Right kidney (tissue), 9 donors: Measurements from ENCODE around the gene IL1RN.
"Not testable (repeated sequence)": the region's sequence is repeated elsewhere in the genome, so short reads cannot be mapped to it uniquely, and the experiment has no call there.

Experiments used
- DNase-seq: peaks from one replicate; pipeline ENCODE4 v3.0.0-alpha.2; 2016
- long read RNA-seq, 8 donors: transcript quantifications; one replicate each; lab custom pipeline, GENCODE V29; 2026

IL1RN gene, protein sequence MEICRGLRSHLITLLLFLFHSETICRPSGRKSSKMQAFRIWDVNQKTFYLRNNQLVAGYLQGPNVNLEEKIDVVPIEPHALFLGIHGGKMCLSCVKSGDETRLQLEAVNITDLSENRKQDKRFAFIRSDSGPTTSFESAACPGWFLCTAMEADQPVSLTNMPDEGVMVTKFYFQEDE
- long read RNA-seq, donor 1, partial matches to known transcripts: 0 of 1 reads
- long read RNA-seq, donor 1, other reads (novel, unspliced or antisense): 0 of 1 reads
- long read RNA-seq, donor 2: 0 reads
- long read RNA-seq, donor 3, partial matches to known transcripts: 0 of 3 reads
- long read RNA-seq, donor 3, other reads (novel, unspliced or antisense): 0 of 3 reads
- long read RNA-seq, donor 4, partial matches to known transcripts: 0 of 2 reads
- long read RNA-seq, donor 4, other reads (novel, unspliced or antisense): 0 of 2 reads
- long read RNA-seq, donor 5: 0 reads
- long read RNA-seq, donor 6, transcript IL1RN-202 (5 exons, 1,747 nt): major isoform, 6 of 7 reads
- long read RNA-seq, donor 6, partial matches to known transcripts: 0 of 7 reads
- long read RNA-seq, donor 6, other reads (novel, unspliced or antisense): 0 of 7 reads
- long read RNA-seq, donor 7, partial matches to known transcripts: 0 of 2 reads
- long read RNA-seq, donor 7, other reads (novel, unspliced or antisense): 0 of 2 reads
- long read RNA-seq, donor 8: 0 reads

- no peak for DNase-seq
Observed at GRCh38 chr2:113126845-113127645, at the start of gene IL1RN. Gene IL1RN, plus strand, starts transcription at chr2:113127598. Its CDS starts 27 bp downstream, at chr2:113127625.

DNA sequence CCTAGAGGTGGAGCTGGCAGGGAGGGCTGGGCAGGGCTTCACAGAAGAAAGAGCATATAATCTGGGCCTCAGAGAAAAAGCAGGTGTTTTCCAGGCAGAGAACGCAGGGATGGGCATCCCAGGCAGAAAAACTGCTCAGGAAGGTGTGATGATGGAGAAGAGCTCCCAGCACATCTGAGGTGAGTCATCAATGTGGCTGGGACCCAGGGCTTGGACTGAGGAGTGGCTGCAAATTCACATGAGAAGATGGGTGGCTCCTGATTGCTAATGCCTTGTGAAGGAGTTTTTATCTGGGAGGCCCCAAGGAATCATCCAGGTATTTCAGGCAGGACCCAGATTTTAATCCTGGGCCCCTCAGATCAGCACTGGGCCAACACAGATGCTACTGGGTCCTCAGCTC is 49.5 kb upstream of the IL1RN start:
- DNase-seq: no peak

GRCh38 chr2:113078350-113078839 is 49.0 kb upstream of the IL1RN start:
- no peak for DNase-seq

GRCh38 chr2:113079131-113079530 is 48.3 kb upstream of the IL1RN start:
- no peak for DNase-seq

- DNase-seq: no peak
Observed at GRCh38 chr2:113080134-113080533, 47.3 kb upstream of the IL1RN start.

- no peak for DNase-seq
Observed at GRCh38 chr2:113081488-113082210, 45.7 kb upstream of the IL1RN start.

DNA sequence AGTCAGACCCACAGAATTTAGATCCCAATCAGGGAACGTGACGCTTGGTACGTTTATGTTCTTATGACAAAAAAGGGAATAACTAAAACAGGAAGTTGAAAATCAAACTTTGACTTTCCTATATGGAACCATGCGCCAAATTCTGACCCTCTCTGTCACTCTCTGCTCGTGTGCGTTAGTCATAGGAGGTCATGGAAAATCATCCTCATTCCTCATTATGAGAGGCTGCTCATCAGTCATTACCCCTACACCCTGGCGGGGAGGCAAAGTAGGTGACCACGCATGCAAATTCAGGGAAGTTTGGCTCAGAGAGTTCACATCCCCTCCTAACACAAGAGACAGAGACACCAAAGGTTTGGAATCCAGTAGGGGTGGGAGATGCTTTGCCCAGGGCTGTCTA is 44.1 kb upstream of the IL1RN start:
- no peak for DNase-seq

- no peak for DNase-seq
Observed at GRCh38 chr2:113084249-113085000, 43.0 kb upstream of the IL1RN start.

DNA sequence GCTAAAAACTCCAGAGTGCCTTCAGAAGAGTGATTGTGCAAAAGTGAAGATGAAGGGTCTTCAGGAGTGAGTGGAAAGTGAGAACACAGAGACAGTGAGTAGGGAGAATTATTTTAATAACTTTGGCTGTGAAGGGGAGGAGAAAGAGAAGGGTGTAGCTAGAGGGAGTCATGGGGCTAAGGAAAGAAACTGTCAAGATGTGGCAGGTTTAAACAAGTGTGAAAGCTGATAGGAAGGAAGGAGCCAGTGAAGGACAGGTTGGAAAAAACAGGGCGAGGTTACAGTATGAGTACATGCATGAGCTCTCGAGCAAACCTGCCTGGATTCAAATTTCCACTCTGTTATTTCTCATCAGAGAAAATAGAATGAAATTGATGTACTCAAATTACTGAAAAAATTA is 41.9 kb upstream of the IL1RN start:
- no peak for DNase-seq

- no peak for DNase-seq
Observed at GRCh38 chr2:113088213-113088992, 39.0 kb upstream of the IL1RN start.

GRCh38 chr2:113089916-113090315 is 37.5 kb upstream of the IL1RN start:
- DNase-seq: no peak

GRCh38 chr2:113091231-113091896 is 36.0 kb upstream of the IL1RN start:
- no peak for DNase-seq

DNA sequence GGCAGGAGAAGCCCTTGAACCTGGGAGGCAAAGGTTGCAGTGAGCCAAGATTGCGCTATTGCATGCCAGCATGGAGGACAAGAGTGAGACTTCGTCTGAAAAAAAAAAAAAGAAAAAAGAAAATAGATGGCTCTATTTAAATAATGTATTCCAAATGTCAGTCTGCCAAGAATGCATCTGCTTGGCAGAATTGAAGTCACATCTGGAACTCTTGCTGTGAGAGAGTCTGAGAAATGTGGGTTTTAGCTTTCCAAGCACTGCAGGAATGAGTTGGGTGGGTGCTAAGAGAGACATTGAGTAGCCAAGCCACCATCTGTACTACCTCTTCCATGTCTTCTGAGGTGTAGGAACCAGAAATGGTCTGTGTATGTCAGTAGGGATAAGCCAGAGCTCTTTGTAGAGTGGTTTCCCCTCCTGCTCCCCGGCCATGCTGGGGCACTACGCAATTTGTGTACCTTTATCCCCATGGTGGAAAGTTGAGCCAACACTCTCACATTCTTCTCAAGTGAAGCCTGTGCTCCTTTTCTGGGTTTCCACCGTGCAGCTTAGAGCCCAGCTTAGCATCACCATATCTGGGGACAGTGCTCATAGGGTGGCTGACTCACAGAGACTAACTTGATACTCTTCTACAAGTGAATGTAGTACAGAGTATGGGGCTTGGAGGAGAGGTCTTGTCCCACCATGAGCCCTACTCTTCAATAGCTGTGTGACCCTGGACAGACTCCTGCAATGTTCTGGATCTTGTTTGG is 34.4 kb upstream of the IL1RN start:
- DNase-seq: no peak

DNA sequence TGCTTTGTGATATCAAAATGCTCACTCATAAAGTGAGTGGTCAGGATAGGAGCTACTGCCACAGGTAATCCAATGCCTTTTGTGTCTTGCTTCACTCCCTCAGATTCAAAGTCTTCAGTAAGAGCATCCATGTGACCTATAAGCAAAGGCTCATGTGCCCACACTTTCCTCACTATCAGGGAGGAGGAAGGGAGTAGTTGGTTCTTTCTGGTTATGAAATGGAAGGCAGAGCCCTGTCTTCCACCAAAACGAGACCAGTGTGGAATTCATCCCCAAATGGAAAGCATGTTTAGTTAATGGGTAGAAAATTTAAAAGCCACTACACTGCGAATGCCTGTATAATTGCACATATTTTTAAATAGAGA is 33.8 kb upstream of the IL1RN start:
- no peak for DNase-seq

DNA sequence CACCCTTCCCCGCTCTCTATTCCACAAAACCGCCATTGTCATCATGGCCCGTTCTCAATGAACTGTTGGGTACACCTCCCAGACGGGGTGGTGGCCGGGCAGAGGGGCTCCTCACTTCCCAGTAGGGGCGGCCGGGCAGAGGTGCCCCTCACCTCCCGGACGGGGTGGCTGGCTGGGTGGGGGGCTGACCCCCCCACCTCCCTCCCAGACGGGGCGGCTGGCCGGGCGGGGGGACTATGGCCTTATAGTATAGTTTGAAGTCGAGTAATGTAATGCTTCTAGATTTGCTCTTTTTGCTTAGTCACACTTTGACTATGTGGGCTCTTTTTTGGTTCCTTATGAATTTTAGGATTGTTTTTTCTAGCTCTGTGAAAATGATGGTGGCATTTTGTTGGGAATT is 31.1 kb upstream of the IL1RN start:
- not testable (repeated sequence) for DNase-seq

- not testable (repeated sequence) for DNase-seq
Observed at GRCh38 chr2:113096842-113097618, 30.4 kb upstream of the IL1RN start.

- no peak for DNase-seq
Observed at GRCh38 chr2:113098041-113098440, 29.4 kb upstream of the IL1RN start.

- no peak for DNase-seq
Observed at GRCh38 chr2:113098532-113098931, 28.9 kb upstream of the IL1RN start.
